AG10803 (cell line): ENCODE measurements around the gene POLA1.

Source experiments
- DNase-seq: peaks from one replicate; pipeline ENCODE4 v3.0.0; 2010; ENCODE audit warnings: low read depth
- H3K4me3 ChIP-seq: 2 replicates; pipeline ENCODE4 v1.5.1; 2011; ENCODE audit warnings: mild to moderate bottlenecking, low read length, control low read depth
- TF ChIP-seq, protein P1 (sequence below): conservative IDR thresholded peaks from 2 replicates; pipeline ENCODE4 v1.5.1; 2011; ENCODE audit warnings: mild to moderate bottlenecking, low read length, control low read depth, inconsistent platforms

Gene POLA1

GRCh38 chrX:24672701-24673190 is 21.0 kb upstream of the POLA1 start:
- no peak for DNase-seq
- H3K4me3 ChIP-seq, result no peak overlapping the region
- TF ChIP-seq, protein P1, sequence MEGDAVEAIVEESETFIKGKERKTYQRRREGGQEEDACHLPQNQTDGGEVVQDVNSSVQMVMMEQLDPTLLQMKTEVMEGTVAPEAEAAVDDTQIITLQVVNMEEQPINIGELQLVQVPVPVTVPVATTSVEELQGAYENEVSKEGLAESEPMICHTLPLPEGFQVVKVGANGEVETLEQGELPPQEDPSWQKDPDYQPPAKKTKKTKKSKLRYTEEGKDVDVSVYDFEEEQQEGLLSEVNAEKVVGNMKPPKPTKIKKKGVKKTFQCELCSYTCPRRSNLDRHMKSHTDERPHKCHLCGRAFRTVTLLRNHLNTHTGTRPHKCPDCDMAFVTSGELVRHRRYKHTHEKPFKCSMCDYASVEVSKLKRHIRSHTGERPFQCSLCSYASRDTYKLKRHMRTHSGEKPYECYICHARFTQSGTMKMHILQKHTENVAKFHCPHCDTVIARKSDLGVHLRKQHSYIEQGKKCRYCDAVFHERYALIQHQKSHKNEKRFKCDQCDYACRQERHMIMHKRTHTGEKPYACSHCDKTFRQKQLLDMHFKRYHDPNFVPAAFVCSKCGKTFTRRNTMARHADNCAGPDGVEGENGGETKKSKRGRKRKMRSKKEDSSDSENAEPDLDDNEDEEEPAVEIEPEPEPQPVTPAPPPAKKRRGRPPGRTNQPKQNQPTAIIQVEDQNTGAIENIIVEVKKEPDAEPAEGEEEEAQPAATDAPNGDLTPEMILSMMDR, result no peak

DNA sequence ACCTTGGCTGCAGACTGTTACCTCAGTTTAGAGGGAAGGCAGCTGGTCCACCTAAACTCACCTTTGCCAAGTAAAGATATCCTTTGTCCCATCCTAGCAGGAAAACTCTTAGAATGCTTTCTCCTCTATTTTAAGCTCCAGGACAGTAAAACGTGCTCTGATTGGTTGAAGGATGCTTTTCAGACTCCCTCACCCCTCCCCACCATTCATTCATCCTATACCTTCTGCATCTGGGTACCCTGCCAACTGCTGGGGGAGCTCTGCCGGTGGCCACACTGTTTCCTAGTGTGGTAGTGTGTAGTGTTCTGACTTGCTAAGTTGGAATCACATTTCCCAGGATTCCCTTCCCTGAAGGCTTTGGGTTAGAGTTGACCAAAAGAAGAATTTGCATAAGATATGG is 20.3 kb upstream of the POLA1 start:
- no peak for DNase-seq
- TF ChIP-seq, protein P1, result no peak
- H3K4me3 ChIP-seq, result no peak overlapping the region

DNA sequence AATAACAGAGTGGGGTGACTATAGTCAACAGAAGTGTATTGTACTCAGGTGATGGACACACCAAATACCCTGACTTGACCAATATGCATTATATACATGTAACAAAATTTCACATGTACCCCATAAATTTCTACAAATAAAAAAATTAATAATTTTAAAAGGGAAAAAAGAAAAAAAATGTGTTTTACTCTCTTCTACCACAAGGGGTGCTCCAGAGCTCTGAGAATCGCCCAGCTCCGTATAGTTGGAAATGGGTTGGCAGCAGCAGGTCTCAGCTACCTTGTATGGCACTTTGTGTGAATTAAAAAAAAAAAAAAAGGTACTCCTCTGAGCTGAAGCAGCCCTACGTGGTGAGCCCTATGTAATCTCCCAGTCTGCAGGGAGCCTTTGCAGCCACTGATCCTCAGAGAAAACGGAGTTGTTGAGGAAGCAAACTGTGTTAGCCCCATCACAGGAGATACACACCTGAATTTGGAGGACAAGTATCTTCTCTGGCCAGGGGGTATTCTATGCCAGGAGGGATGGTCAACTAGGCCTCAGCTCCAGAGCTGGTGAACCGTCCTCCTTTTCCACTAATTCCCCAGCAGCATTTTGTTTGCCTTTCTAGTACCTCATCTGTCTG is 17.2 kb upstream of the POLA1 start:
- TF ChIP-seq, protein P1, result peak; percentile 61
- no peak for DNase-seq

GRCh38 chrX:24682739-24683432 is 10.8 kb upstream of the POLA1 start:
- DNase-seq, result no peak
- TF ChIP-seq, protein P1, result no peak
- H3K4me3 ChIP-seq, result no peak overlapping the region

More for the DNA sequence above, 17.2 kb upstream of the POLA1 start:
- H3K4me3 ChIP-seq, result no peak overlapping the region

DNA sequence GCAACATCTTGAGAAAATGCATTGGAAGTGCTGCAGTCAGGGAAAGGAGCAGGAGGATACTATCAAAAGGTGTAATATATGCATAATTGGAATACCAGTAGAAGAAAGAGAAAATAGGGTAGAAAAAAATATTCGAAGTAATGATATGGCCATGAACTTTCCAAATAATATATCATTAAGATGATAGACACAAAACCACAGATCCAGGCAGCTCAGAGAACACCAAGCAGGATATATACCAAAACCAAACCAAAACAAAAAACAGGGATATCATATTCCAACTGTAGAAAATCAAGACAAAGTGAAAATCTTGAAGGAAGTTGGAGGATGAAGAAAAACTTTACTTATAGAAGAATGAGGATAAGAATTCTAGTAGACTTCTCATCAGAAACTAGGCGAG is 9.7 kb upstream of the POLA1 start:
- H3K4me3 ChIP-seq, result no peak overlapping the region
- TF ChIP-seq, protein P1, result no peak
- no peak for DNase-seq

DNA sequence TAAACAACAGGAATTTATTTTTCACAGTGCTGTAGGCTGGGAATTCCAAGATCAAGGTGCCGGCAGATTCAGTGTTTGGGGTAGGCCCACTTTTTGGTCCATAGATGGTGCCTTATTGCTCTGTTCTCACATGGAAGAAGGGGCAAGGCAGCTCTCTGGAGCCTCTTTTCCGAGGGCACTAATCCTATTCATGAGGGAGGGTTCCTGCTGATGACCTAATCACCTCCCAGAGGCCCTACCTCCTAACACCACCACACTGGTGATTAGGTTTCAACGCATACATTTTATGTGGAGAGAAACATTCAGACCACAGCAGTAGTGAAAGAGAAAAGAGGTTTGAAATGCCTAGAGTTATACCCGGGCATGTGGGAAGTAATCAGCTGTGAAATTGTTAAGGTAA is 1.4 kb upstream of the POLA1 start:
- TF ChIP-seq, protein P1, result no peak
- H3K4me3 ChIP-seq, result no peak overlapping the region
- DNase-seq, result no peak

GRCh38 chrX:24694825-24695224 is 1.1 kb downstream of the POLA1 start:
- TF ChIP-seq, protein P1, result no peak
- no peak overlapping the region for H3K4me3 ChIP-seq
- no peak for DNase-seq
